ENCODE data around the gene SUN1.

SUN1 gene

GRCh38 chr7:890868-891267 lies 58.6 kb downstream of the SUN1 start:
- TF ChIP-seq SIN3A (IDR thresholded peaks at IDR 0.05; ENCODE audit: borderline replicate concordance, insufficient read depth, low read length) (no peak), REST (IDR thresholded peaks at IDR 0.05; ENCODE audit: insufficient read depth in 1 of 2, low read depth in 2 of 2, low read length in 2 of 2) (no peak), POLR2AphosphoS5 (IDR thresholded peaks at IDR 0.05; ENCODE audit: low read depth, low read length) (no peak), TAF1 (IDR thresholded peaks at IDR 0.05; ENCODE audit: borderline replicate concordance, insufficient read depth, low read length) (no peak), FOXP2 (optimal IDR thresholded peaks at IDR 0.05; ENCODE audit: borderline replicate concordance, extremely low read depth, extremely low read length, insufficient read depth) (no peak)

GRCh38 chr7:891291-891690 lies 59.0 kb downstream of the SUN1 start:
- TF ChIP-seq POLR2AphosphoS5 (IDR thresholded peaks at IDR 0.05; ENCODE audit: low read depth, low read length) (no peak), TAF1 (IDR thresholded peaks at IDR 0.05; ENCODE audit: borderline replicate concordance, insufficient read depth, low read length) (no peak), SIN3A (IDR thresholded peaks at IDR 0.05; ENCODE audit: borderline replicate concordance, insufficient read depth, low read length) (no peak), REST (IDR thresholded peaks at IDR 0.05; ENCODE audit: insufficient read depth in 1 of 2, low read depth in 2 of 2, low read length in 2 of 2) (no peak), FOXP2 (optimal IDR thresholded peaks at IDR 0.05; ENCODE audit: borderline replicate concordance, extremely low read depth, extremely low read length, insufficient read depth) (no peak)

GRCh38 chr7:891805-892204 lies 59.5 kb downstream of the SUN1 start:
- TF ChIP-seq POLR2AphosphoS5 (IDR thresholded peaks at IDR 0.05; ENCODE audit: low read depth, low read length): no peak
- no peak for TF ChIP-seq SIN3A (IDR thresholded peaks at IDR 0.05; ENCODE audit: borderline replicate concordance, insufficient read depth, low read length)
- no peak for TF ChIP-seq TAF1 (IDR thresholded peaks at IDR 0.05; ENCODE audit: borderline replicate concordance, insufficient read depth, low read length)
- no peak for TF ChIP-seq REST (IDR thresholded peaks at IDR 0.05; ENCODE audit: insufficient read depth in 1 of 2, low read depth in 2 of 2, low read length in 2 of 2)
- TF ChIP-seq FOXP2 (optimal IDR thresholded peaks at IDR 0.05; ENCODE audit: borderline replicate concordance, extremely low read depth, extremely low read length, insufficient read depth): no peak

- TF ChIP-seq FOXP2 (optimal IDR thresholded peaks at IDR 0.05; ENCODE audit: borderline replicate concordance, extremely low read depth, extremely low read length, insufficient read depth): no peak
- TF ChIP-seq POLR2AphosphoS5 (IDR thresholded peaks at IDR 0.05; ENCODE audit: low read depth, low read length): no peak
- TF ChIP-seq SIN3A (IDR thresholded peaks at IDR 0.05; ENCODE audit: borderline replicate concordance, insufficient read depth, low read length): no peak
- TF ChIP-seq TAF1 (IDR thresholded peaks at IDR 0.05; ENCODE audit: borderline replicate concordance, insufficient read depth, low read length): no peak
- no peak for TF ChIP-seq REST (IDR thresholded peaks at IDR 0.05; ENCODE audit: insufficient read depth in 1 of 2, low read depth in 2 of 2, low read length in 2 of 2)
Measured at GRCh38 chr7:892648-893593, 60.6 kb downstream of the SUN1 start.

All from PFSK-1 (cell line).